IMR-90 (cell line): ENCODE data around the gene CIB2. TPM values are rescaled to one million over a fixed set of nuclear protein-coding genes. Genes with fewer than 3 reads are reported as not detected.

Experiments
- ATAC-seq: fragments of 200-7000 bp; cut with Tn5 transposase; 2 replicates; pipeline ENCODE4 v1.9.1; 2020; ENCODE audit warnings: low read depth, mild to moderate bottlenecking, moderate library complexity
- BruUV-seq: library from RNA; stranded (reverse); fragments of 400-500 nt; replicated peaks from 2 replicates; lab custom pipeline; 2021; lab: Mats Ljungman, UMichigan
- CTCF ChIA-PET: fragments of 300-600 bp; formaldehyde crosslinking; extraction: SDS; loops from one replicate; lab custom pipeline; 2021; ENCODE audit warnings: antibody characterized with exemption; lab: Yijun Ruan, JAX
- POLR2A ChIA-PET: fragments of 300-600 bp; sonication (Branson Sonifier 250); formaldehyde crosslinking; loops from one replicate; lab custom pipeline; 2022; ENCODE audit warnings: antibody characterized with exemption; ENCODE audit not compliant: unreplicated experiment; lab: Charles Lee
- DNase-seq: peaks from one replicate; pipeline ENCODE4 v3.0.0; 2013
- H2AFZ ChIP-seq: replicated peaks from 2 replicates; pipeline ENCODE3; 2013; ENCODE audit warnings: low read length, mild to moderate bottlenecking; ENCODE audit not compliant: poor library complexity
- H2AK5ac ChIP-seq: 2 replicates; pipeline ENCODE4 v1.6.1; 2013; ENCODE audit warnings: low read depth, low read length, inconsistent platforms
- H2AK9ac ChIP-seq: replicated peaks from 2 replicates; pipeline ENCODE3; 2013; ENCODE audit warnings: mild to moderate bottlenecking, low read depth, low read length, moderate library complexity; ENCODE audit not compliant: poor library complexity
- H2BK120ac ChIP-seq: 2 replicates; pipeline ENCODE4 v1.6.1; 2013; ENCODE audit warnings: low read depth, low read length, inconsistent platforms
- H2BK15ac ChIP-seq: 3 replicates; pipeline ENCODE4 v1.6.1; 2013; ENCODE audit warnings: low read depth, low read length, inconsistent platforms
- H2BK20ac ChIP-seq: 2 replicates; pipeline ENCODE4 v1.6.1; 2013; ENCODE audit warnings: low read depth, mild to moderate bottlenecking, inconsistent platforms, low read length, moderate library complexity
- H2BK5ac ChIP-seq: 2 replicates; pipeline ENCODE4 v1.6.1; 2013; ENCODE audit warnings: mild to moderate bottlenecking, low read depth, low read length, inconsistent platforms; ENCODE audit not compliant: poor library complexity, severe bottlenecking
- H3K14ac ChIP-seq: replicated peaks from 2 replicates; pipeline ENCODE4 v1.6.1; 2013; ENCODE audit warnings: low read depth, low read length, inconsistent platforms
- H3K18ac ChIP-seq: 2 replicates; pipeline ENCODE4 v1.6.1; 2013; ENCODE audit warnings: low read depth, low read length, control low read depth
- H3K23ac ChIP-seq: 2 replicates; pipeline ENCODE4 v1.6.1; 2013; ENCODE audit warnings: low read depth, low read length, inconsistent platforms
- H3K27ac ChIP-seq: 2 replicates; pipeline ENCODE4 v1.5.1; 2013; ENCODE audit warnings: mild to moderate bottlenecking, control low read depth, low read length; ENCODE audit not compliant: insufficient read depth
- H3K27me3 ChIP-seq: 2 replicates; pipeline ENCODE4 v1.6.1; 2013; ENCODE audit warnings: low read length; ENCODE audit not compliant: control insufficient read depth, insufficient read depth
- H3K36me3 ChIP-seq: 2 replicates; pipeline ENCODE4 v1.6.1; 2013; ENCODE audit warnings: low read length, mixed read lengths; ENCODE audit not compliant: control insufficient read depth, insufficient read depth
- H3K4ac ChIP-seq: 2 replicates; pipeline ENCODE4 v1.6.1; 2013; ENCODE audit warnings: low read depth, low read length, inconsistent platforms
- H3K4me1 ChIP-seq: 2 replicates; pipeline ENCODE4 v1.6.1; 2013; ENCODE audit warnings: low read length, mixed read lengths; ENCODE audit not compliant: control insufficient read depth, insufficient read depth
- H3K4me2 ChIP-seq: 2 replicates; pipeline ENCODE4 v1.6.1; 2013; ENCODE audit warnings: low read depth, mild to moderate bottlenecking, control low read depth, low read length, moderate library complexity
- H3K4me3 ChIP-seq: 2 replicates; pipeline ENCODE4 v1.5.1; 2013; ENCODE audit warnings: low read depth, mild to moderate bottlenecking, control low read depth, low read length, moderate library complexity; ENCODE audit not compliant: insufficient read depth
- H3K56ac ChIP-seq: 2 replicates; pipeline ENCODE4 v1.6.1; 2013; ENCODE audit warnings: low read length, inconsistent platforms; ENCODE audit not compliant: insufficient read depth; ENCODE audit errors: extremely low read depth
- H3K79me1 ChIP-seq, 2 experiments: 2 replicates each; pipeline ENCODE4 v1.6.1; 2013; ENCODE audit warnings: low read length in 2 of 2, inconsistent platforms in 1 of 2, low read depth in 1 of 2
- H3K9ac ChIP-seq: 2 replicates; pipeline ENCODE4 v1.6.1; 2013; ENCODE audit warnings: low read depth, low read length, control low read depth
- H3K9me1 ChIP-seq: 2 replicates; pipeline ENCODE4 v1.6.1; 2013; ENCODE audit warnings: low read length, inconsistent platforms; ENCODE audit not compliant: insufficient read depth
- H3K9me3 ChIP-seq: 2 replicates; pipeline ENCODE4 v1.6.1; 2013; ENCODE audit warnings: low read length; ENCODE audit not compliant: control insufficient read depth, insufficient read depth
- H4K20me1 ChIP-seq: 2 replicates; pipeline ENCODE4 v1.6.1; 2013; ENCODE audit warnings: low read length, inconsistent platforms; ENCODE audit not compliant: insufficient read depth
- H4K5ac ChIP-seq: 2 replicates; pipeline ENCODE4 v1.6.1; 2013; ENCODE audit warnings: mild to moderate bottlenecking, low read depth, low read length, control low read depth
- H4K8ac ChIP-seq, 2 experiments: 2 replicates each; pipeline ENCODE4 v1.6.1; 2013; ENCODE audit warnings: low read depth in 2 of 2, low read length in 2 of 2, control low read depth in 1 of 2, inconsistent platforms in 1 of 2
- H4K91ac ChIP-seq: 2 replicates; pipeline ENCODE4 v1.6.1; 2013; ENCODE audit warnings: low read depth, low read length, inconsistent platforms; ENCODE audit not compliant: insufficient read depth
- BHLHE40 ChIP-seq: fragments of 150-350 bp; IDR thresholded peaks from 2 replicates; pipeline ENCODE4 v1.6.1; 2016; ENCODE audit warnings: mild to moderate bottlenecking, low read depth, low read length
- CEBPB ChIP-seq: IDR thresholded peaks from 2 replicates; pipeline ENCODE4 v1.6.1; 2012; ENCODE audit warnings: low read depth, low read length, improper control_type of control experiment
- CHD1 ChIP-seq: IDR thresholded peaks from 2 replicates; pipeline ENCODE4 v1.6.1; 2012; ENCODE audit warnings: low read depth, low read length, improper control_type of control experiment
- FOS ChIP-seq: fragments of 150-350 bp; IDR thresholded peaks from 2 replicates; pipeline ENCODE4 v1.6.1; 2016; ENCODE audit warnings: low read depth, low read length
- MAFK ChIP-seq: IDR thresholded peaks from 2 replicates; pipeline ENCODE4 v1.6.1; 2012; ENCODE audit warnings: low read depth, low read length, improper control_type of control experiment
- MAZ ChIP-seq: IDR thresholded peaks from 2 replicates; pipeline ENCODE4 v1.6.1; 2012; ENCODE audit warnings: low read depth, mild to moderate bottlenecking, low read length, improper control_type of control experiment, moderate library complexity, borderline replicate concordance
- MXI1 ChIP-seq: IDR thresholded peaks from 2 replicates; pipeline ENCODE4 v1.6.1; 2012; ENCODE audit warnings: low read depth, mild to moderate bottlenecking, low read length, moderate library complexity, borderline replicate concordance
- NFE2L2 ChIP-seq: fragments of 150-350 bp; IDR thresholded peaks from 2 replicates; pipeline ENCODE4 v1.6.1; 2016; ENCODE audit warnings: low read depth, mild to moderate bottlenecking, low read length
- POLR2A ChIP-seq: IDR thresholded peaks from 2 replicates; pipeline ENCODE4 v1.6.1; 2012; ENCODE audit warnings: mild to moderate bottlenecking, low read depth, low read length
- RCOR1 ChIP-seq: IDR thresholded peaks from 2 replicates; pipeline ENCODE4 v1.6.1; 2012; ENCODE audit warnings: mild to moderate bottlenecking, low read length, improper control_type of control experiment; ENCODE audit not compliant: insufficient replicate concordance
- RFX5 ChIP-seq: IDR thresholded peaks from 2 replicates; pipeline ENCODE4 v1.8.0; 2012; ENCODE audit warnings: low read depth, mild to moderate bottlenecking, low read length, moderate library complexity
- SMC3 ChIP-seq: fragments of 150-350 bp; IDR thresholded peaks from 2 replicates; pipeline ENCODE4 v1.6.1; 2016; ENCODE audit warnings: low read depth, mild to moderate bottlenecking, antibody characterized with exemption, low read length, moderate library complexity
- WGBS, 2 experiments: methylation state at CpG; one replicate each; pipeline versions ENCODE4 v1.1.5 to v1.1.7; 2013; ENCODE audit warnings: missing lambda C conversion rate in 2 of 2; ENCODE audit not compliant: insufficient read length in 1 of 2; ENCODE audit errors: extremely low coverage in 2 of 2; 5-methylcytosine and 5-hydroxymethylcytosine counted together
- dilution Hi-C: fragments of 300-500 bp; cut with HindIII; formaldehyde crosslinking; loops from one replicate; pipeline ENCODE4 v1.14.3; 2018; ENCODE audit warnings: low sequenced_read_pairs; ENCODE audit not compliant: unreplicated experiment
- in situ Hi-C: fragments of 300-500 bp; cut with MboI; formaldehyde crosslinking; loops from 3 replicates; pipeline ENCODE4 v1.14.3; 2019; ENCODE audit warnings: low sequenced_read_pairs, inconsistent platforms, mixed read lengths
- intact Hi-C: fragments of 100-400 bp; cut with micrococcal nuclease; formaldehyde crosslinking; loops from 2 replicates; pipeline ENCODE4 v1.10.0; 2022
- polyA plus RNA-seq, 3 experiments: library from polyadenylated mRNA; depleted of rRNA; stranded (reverse); fragments of >200 nt; gene quantifications; 2 replicates each; pipeline ENCODE4 v1.2.3, GENCODE V29; 2012; ENCODE audit warnings: low replicate concordance in 1 of 3
- total RNA-seq: library from RNA; depleted of rRNA; stranded (reverse); fragments of >200 nt; gene quantifications from 2 replicates; pipeline ENCODE4 v1.2.3, GENCODE V29; 2012
- TF ChIP-seq, protein P1 (sequence below): conservative IDR thresholded peaks from 2 replicates; pipeline ENCODE4 v1.5.1; 2012; ENCODE audit warnings: mild to moderate bottlenecking, low read depth, low read length, improper control_type of control experiment
- TF ChIP-seq, protein P2 (sequence below): fragments of 150-350 bp; IDR thresholded peaks from 2 replicates; pipeline ENCODE4 v1.6.1; 2017; ENCODE audit warnings: mild to moderate bottlenecking, antibody characterized with exemption, low read length, low read depth
- TF ChIP-seq, protein P3 (sequence below): fragments of 150-350 bp; IDR thresholded peaks from 2 replicates; pipeline ENCODE4 v1.6.1; 2016; ENCODE audit warnings: low read depth, mild to moderate bottlenecking, low read length, moderate library complexity, borderline replicate concordance

The CIB2 gene
- total and polyA plus RNA-seq, 2 of the 4 experiments (the other 2 are of a cell fraction): 2.2 to 2.4 TPM

DNA sequence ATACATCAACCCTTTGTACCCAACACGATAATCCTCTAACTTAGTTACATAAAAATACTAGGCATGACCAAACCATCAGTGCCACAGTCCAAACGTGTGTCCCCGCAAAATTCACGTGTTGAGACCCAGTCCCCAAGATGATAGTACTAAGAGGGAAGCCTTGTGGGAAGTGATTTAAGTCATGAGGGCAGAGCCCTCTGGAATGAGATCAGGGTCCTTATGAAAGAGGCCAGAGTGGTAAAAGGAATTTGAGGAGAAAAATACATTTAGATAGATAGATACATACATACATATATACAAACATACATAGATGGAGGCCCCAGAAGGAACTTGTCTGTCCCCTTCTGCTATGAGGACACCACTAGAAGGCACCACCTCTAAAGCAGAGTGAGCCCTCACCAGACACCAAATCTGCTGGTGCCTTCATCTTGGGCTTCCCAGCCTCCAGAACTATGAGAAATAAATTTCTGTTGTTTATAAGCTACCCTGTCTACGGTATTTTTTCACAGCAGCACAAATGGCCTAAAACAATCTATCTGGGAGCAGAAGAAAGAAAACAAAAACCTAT lies 61.7 kb downstream of the CIB2 start:
- Histone ChIP-seq H3K9me3 (no peaks in the 10 kb centered on the region), H3K4me3 (no peak overlapping the region), H4K91ac (peak overlapping the region; percentile 16; the same call in 1 of the 2 replicates), H3K36me3 (peaks cover 2% of the 10 kb centered on the region), H3K4me1 (peaks cover 54% of the 10 kb centered on the region), H3K14ac (peak overlapping the region; percentile 60; the same call in 1 of the 2 replicates), H3K27me3 (no peaks in the 10 kb centered on the region), H3K18ac (peak overlapping the region; percentile 47), H2BK120ac (peak overlapping the region; percentile 51; the same call in 1 of the 2 replicates), H3K9me1 (peaks cover 49% of the 10 kb centered on the region), H3K27ac (peak overlapping the region; percentile 18; the same call in 1 of the 2 replicates), H4K5ac (peak overlapping the region; percentile 63), H3K4me2 (peak overlapping the region; percentile 21; the same call in 1 of the 2 replicates), H3K4ac (peak overlapping the region; percentile 70; the same call in 1 of the 2 replicates), H3K23ac (peak overlapping the region; percentile 65), H2BK20ac (0 out of 2 replicates have a peak overlapping the region, but pooled peaks have one; percentile 27), H2BK15ac (peak overlapping the region; percentile 67; the same call in 1 of the 3 replicates), H2AK5ac (peak overlapping the region; percentile 82; the same call in 1 of the 2 replicates), H4K8ac (peak overlapping the region in 1 of 2 experiments; percentile 54; a peak in 2 of 4 replicates), H2AK9ac (peak overlapping the region; percentile 66), H2AFZ (no peak overlapping the region), H2BK5ac (peak overlapping the region; percentile 74), H3K79me1 (peaks cover 36 to 83% of the 10 kb centered on the region in 2 experiments), H3K56ac (no peak overlapping the region), H3K9ac (no peak overlapping the region), H4K20me1 (peaks cover 61% of the 10 kb centered on the region)
- WGBS, 2 experiments: no CpG with 5 or more reads among the region's 5 CpGs
- intact Hi-C loops: loop anchor here (5.0 kb wide), 1 partner anchor 62 kb away; no protein-coding TSS in a partner anchor
- no TSS peak for BruUV-seq
- ChIA-PET POLR2A (no interaction called here), CTCF (no interaction called here)
- no peak for DNase-seq
- in situ Hi-C loops: no loop called here
- dilution Hi-C loops: no loop called here
- no peak for ATAC-seq
- TF ChIP-seq NFE2L2 (no peak), RFX5 (no peak), SMC3 (no peak), FOS (no peak), CEBPB (no peak), CHD1 (no peak), BHLHE40 (no peak), MAFK (no peak), MAZ (no peak), POLR2A (no peak), RCOR1 (no peak), MXI1 (no peak)
- TF ChIP-seq, protein P1, sequence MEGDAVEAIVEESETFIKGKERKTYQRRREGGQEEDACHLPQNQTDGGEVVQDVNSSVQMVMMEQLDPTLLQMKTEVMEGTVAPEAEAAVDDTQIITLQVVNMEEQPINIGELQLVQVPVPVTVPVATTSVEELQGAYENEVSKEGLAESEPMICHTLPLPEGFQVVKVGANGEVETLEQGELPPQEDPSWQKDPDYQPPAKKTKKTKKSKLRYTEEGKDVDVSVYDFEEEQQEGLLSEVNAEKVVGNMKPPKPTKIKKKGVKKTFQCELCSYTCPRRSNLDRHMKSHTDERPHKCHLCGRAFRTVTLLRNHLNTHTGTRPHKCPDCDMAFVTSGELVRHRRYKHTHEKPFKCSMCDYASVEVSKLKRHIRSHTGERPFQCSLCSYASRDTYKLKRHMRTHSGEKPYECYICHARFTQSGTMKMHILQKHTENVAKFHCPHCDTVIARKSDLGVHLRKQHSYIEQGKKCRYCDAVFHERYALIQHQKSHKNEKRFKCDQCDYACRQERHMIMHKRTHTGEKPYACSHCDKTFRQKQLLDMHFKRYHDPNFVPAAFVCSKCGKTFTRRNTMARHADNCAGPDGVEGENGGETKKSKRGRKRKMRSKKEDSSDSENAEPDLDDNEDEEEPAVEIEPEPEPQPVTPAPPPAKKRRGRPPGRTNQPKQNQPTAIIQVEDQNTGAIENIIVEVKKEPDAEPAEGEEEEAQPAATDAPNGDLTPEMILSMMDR: no peak
- TF ChIP-seq, protein P2, sequence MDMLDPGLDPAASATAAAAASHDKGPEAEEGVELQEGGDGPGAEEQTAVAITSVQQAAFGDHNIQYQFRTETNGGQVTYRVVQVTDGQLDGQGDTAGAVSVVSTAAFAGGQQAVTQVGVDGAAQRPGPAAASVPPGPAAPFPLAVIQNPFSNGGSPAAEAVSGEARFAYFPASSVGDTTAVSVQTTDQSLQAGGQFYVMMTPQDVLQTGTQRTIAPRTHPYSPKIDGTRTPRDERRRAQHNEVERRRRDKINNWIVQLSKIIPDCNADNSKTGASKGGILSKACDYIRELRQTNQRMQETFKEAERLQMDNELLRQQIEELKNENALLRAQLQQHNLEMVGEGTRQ: no peak
- TF ChIP-seq, protein P3, sequence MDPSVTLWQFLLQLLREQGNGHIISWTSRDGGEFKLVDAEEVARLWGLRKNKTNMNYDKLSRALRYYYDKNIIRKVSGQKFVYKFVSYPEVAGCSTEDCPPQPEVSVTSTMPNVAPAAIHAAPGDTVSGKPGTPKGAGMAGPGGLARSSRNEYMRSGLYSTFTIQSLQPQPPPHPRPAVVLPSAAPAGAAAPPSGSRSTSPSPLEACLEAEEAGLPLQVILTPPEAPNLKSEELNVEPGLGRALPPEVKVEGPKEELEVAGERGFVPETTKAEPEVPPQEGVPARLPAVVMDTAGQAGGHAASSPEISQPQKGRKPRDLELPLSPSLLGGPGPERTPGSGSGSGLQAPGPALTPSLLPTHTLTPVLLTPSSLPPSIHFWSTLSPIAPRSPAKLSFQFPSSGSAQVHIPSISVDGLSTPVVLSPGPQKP: no peak
